ENCODE measurements around the gene BCL6.

- no peak for TF ChIP-seq POLR2A (IDR thresholded peaks at IDR 0.05)
- no peak for TF ChIP-seq CTCF (IDR thresholded peaks at IDR 0.05 in 4 of 5, conservative IDR thresholded peaks at IDR 0.05 in 1 of 5)
These were observed 42.7 kb downstream of the BCL6 start, which contains the start of gene RTP2 for GRCh38 chr3:187702507-187703033.
